T-cell (primary cell): ENCODE results near the gene SIPA1L2. TPM values are rescaled to one million over a fixed set of nuclear protein-coding genes. Genes with fewer than 3 reads are reported as not detected.

Source experiments
- ATAC-seq, 4 experiments: fragments of 200-7000 bp in 3 of 4; fragments of 150-1000 bp in 1 of 4; cut with Tn5 transposase; replicated peaks in 1 of 4; 1 replicate in 3 of 4; 2 replicates in 1 of 4; pipeline ENCODE4 v1.10.0; 2021; ENCODE audit warnings: moderate library complexity in 3 of 4, mild to moderate bottlenecking in 2 of 4, moderate number of reproducible peaks in 1 of 4
- CTCF ChIA-PET, 2 donors: fragments of 300-600 bp; sonication (Branson Sonifier 250); formaldehyde crosslinking; loops; one replicate each; lab custom pipeline; 2022; ENCODE audit warnings: antibody characterized with exemption in 2 of 2; lab: Charles Lee
- POLR2A ChIA-PET, 2 donors: fragments of 300-600 bp; sonication (Branson Sonifier 250); formaldehyde crosslinking; loops; one replicate each; lab custom pipeline; 2022; ENCODE audit warnings: antibody characterized with exemption in 2 of 2; lab: Charles Lee
- DNase-seq, 35 experiments: peaks; one replicate each; pipeline versions ENCODE4 v3.0.0 to v3.0.0-alpha.2; 2013 to 2023
- H3K27ac ChIP-seq: one replicate; pipeline ENCODE4 v1.5.1; 2013; ENCODE audit warnings: low read length
- H3K27me3 ChIP-seq, 2 experiments: replicated peaks in 1 of 2; 1 replicate in 1 of 2; 2 replicates in 1 of 2; pipeline versions ENCODE4 v1.6.1 to v1.7.0; 2013; ENCODE audit warnings: low read length in 1 of 2, mixed read lengths in 1 of 2; ENCODE audit not compliant: control insufficient read depth in 2 of 2, insufficient read depth in 2 of 2; ENCODE audit errors: extremely low read depth in 1 of 2
- H3K36me3 ChIP-seq, 2 donors: 1 replicate in 1 of 2; 2 replicates in 1 of 2; pipeline versions ENCODE4 v1.6.1 to v1.7.0; 2013; ENCODE audit warnings: low read length in 1 of 2; ENCODE audit not compliant: control insufficient read depth in 2 of 2, insufficient read depth in 1 of 2; ENCODE audit errors: extremely low read depth in 1 of 2
- H3K4me1 ChIP-seq, 2 experiments: 1 replicate in 1 of 2; 2 replicates in 1 of 2; pipeline versions ENCODE4 v1.6.1 to v1.7.0; 2013; ENCODE audit warnings: low read length in 2 of 2, mixed read lengths in 1 of 2; ENCODE audit not compliant: insufficient read depth in 2 of 2, control insufficient read depth in 1 of 2; ENCODE audit errors: extremely low read depth in 1 of 2
- H3K4me3 ChIP-seq, 2 donors: 1 replicate in 1 of 2; 2 replicates in 1 of 2; pipeline versions ENCODE4 v1.5.1 to v1.7.0; 2013; ENCODE audit warnings: mild to moderate bottlenecking in 2 of 2, low read length in 1 of 2, moderate library complexity in 1 of 2; ENCODE audit not compliant: control insufficient read depth in 1 of 2; ENCODE audit errors: extremely low read depth in 1 of 2
- H3K9me3 ChIP-seq: 2 replicates; pipeline ENCODE4 v1.7.0; 2013
- H3K27ac Mint-ChIP-seq, 2 donors: one replicate each; pipeline ENCODE4 v1.8.0; 2020 to 2021; ENCODE audit warnings: mild to moderate bottlenecking in 2 of 2, mixed read lengths in 2 of 2
- H3K27me3 Mint-ChIP-seq, 2 donors: one replicate each; pipeline ENCODE4 v1.8.0; 2021 to 2022; ENCODE audit warnings: mixed read lengths in 2 of 2
- H3K36me3 Mint-ChIP-seq: one replicate; pipeline ENCODE4 v1.8.0; 2021; ENCODE audit warnings: mixed read lengths
- H3K4me1 Mint-ChIP-seq, 3 donors: one replicate each; pipeline ENCODE4 v1.8.0; 2020 to 2022; ENCODE audit warnings: mixed read lengths in 3 of 3, mild to moderate bottlenecking in 1 of 3
- H3K4me3 Mint-ChIP-seq, 3 donors: one replicate each; pipeline ENCODE4 v1.8.0; 2020 to 2022; ENCODE audit warnings: mild to moderate bottlenecking in 3 of 3, mixed read lengths in 3 of 3, moderate library complexity in 3 of 3
- H3K9me3 Mint-ChIP-seq, 3 donors: one replicate each; pipeline ENCODE4 v1.8.0; 2020 to 2022; ENCODE audit warnings: mixed read lengths in 3 of 3
- WGBS: methylation state at CpG from one replicate; pipeline ENCODE4 v1.1.5; 2013; ENCODE audit warnings: missing lambda C conversion rate; ENCODE audit not compliant: insufficient coverage; 5-methylcytosine and 5-hydroxymethylcytosine counted together
- total RNA-seq, 35 experiments: library from RNA in 6 of 35; stranded (reverse) in 6 of 35; fragments of 120-200 nt in 1 of 35; gene quantifications; one replicate each; pipeline versions ENCODE4 v1.2.1 to v1.2.4 and lab custom pipeline; 2013 to 2026

Gene SIPA1L2
- total RNA-seq, 5 donors from 2014 or later (not counting 1 experiment from before 2014, with no cell fraction given): 0.70 to 3.3 (median 1.2) TPM

- Mint-ChIP-seq H3K27me3 (no peaks in the 10 kb centered on the region), H3K27ac (no peak overlapping the region), H3K36me3 (no peaks in the 10 kb centered on the region), H3K4me3 (no peak overlapping the region), H3K4me1 (peaks cover 6 to 15% (median 12%) of the 10 kb centered on the region in 3 donors), H3K9me3 (no peaks in the 10 kb centered on the region)
- WGBS: 100% methylated on average over 2 of the region's 6 CpGs
- ChIA-PET POLR2A (no interaction called here), CTCF (no interaction called here)
- Histone ChIP-seq H3K27me3 (no peaks in the 10 kb centered on the region), H3K27ac (no peak overlapping the region), H3K9me3 (no peaks in the 10 kb centered on the region), H3K4me1 (peaks cover 0 to 4% of the 10 kb centered on the region in 2 experiments), H3K4me3 (no peak overlapping the region), H3K36me3 (no peaks in the 10 kb centered on the region)
- DNase-seq (no peak), ATAC-seq (no peak)
Measured at GRCh38 chr1:232610192-232610901, 19.6 kb downstream of the SIPA1L2 start.

- no peaks in the 10 kb centered on the region for H3K9me3 ChIP-seq
- WGBS: no CpG with 5 or more reads among the region's 4 CpGs
- no peak overlapping the region for H3K27ac ChIP-seq
- no peaks in the 10 kb centered on the region for H3K36me3 ChIP-seq
- H3K27me3 ChIP-seq: no peaks in the 10 kb centered on the region
- no peak overlapping the region for H3K4me3 ChIP-seq
- no peaks in the 10 kb centered on the region for H3K4me1 ChIP-seq
- POLR2A ChIA-PET: no interaction called here
- Mint-ChIP-seq H3K27me3 (no peaks in the 10 kb centered on the region), H3K4me1 (peaks cover under 1 to 8% (median 6%) of the 10 kb centered on the region in 3 donors), H3K4me3 (no peak overlapping the region), H3K27ac (no peak overlapping the region), H3K9me3 (no peaks in the 10 kb centered on the region), H3K36me3 (no peaks in the 10 kb centered on the region)
- CTCF ChIA-PET: interaction anchor here in 1 of 2 donors (0.6 kb wide), 1 partner anchor 12 kb away, joined by 3 read pairs; no protein-coding TSS in a partner anchor
- ATAC-seq (no peak), DNase-seq (no peak)
Measured at GRCh38 chr1:232608427-232608826, 21.5 kb downstream of the SIPA1L2 start.

GRCh38 chr1:232602622-232603021 is 27.3 kb downstream of the SIPA1L2 start:
- Histone ChIP-seq H3K4me1 (peaks cover 3 to 14% of the 10 kb centered on the region in 2 experiments), H3K36me3 (no peaks in the 10 kb centered on the region), H3K27ac (no peak overlapping the region), H3K4me3 (no peak overlapping the region), H3K27me3 (no peaks in the 10 kb centered on the region), H3K9me3 (no peaks in the 10 kb centered on the region)
- Mint-ChIP-seq H3K36me3 (no peaks in the 10 kb centered on the region), H3K27me3 (no peaks in the 10 kb centered on the region), H3K27ac (no peak overlapping the region), H3K4me1 (peaks cover 0 to 29% (median 15%) of the 10 kb centered on the region in 3 donors), H3K4me3 (no peak overlapping the region), H3K9me3 (no peaks in the 10 kb centered on the region)
- ChIA-PET POLR2A (no interaction called here), CTCF (interaction anchor here (0.5 to 1.5 kb wide), 2 partner anchors 25 to 39 kb away, joined by 3 to 9 read pairs; no protein-coding TSS in a partner anchor)
- ATAC-seq (no peak), DNase-seq (no peak)
- WGBS: 100% methylated on average over 3 of the region's 4 CpGs

GRCh38 chr1:232600424-232601258 is 29.3 kb downstream of the SIPA1L2 start:
- no peak overlapping the region for H3K4me3 ChIP-seq
- Mint-ChIP-seq H3K36me3 (no peaks in the 10 kb centered on the region), H3K9me3 (no peaks in the 10 kb centered on the region), H3K4me1 (peaks cover 6 to 38% (median 22%) of the 10 kb centered on the region in 3 donors), H3K27me3 (no peaks in the 10 kb centered on the region), H3K4me3 (no peak overlapping the region), H3K27ac (no peak overlapping the region)
- POLR2A ChIA-PET: interaction anchor here in 1 of 2 donors (0.8 kb wide), 1 partner anchor 71 kb away, joined by 3 read pairs; no protein-coding TSS in a partner anchor
- H3K27ac ChIP-seq: peak overlapping the region; percentile 59
- peak in 2 of 4 experiments; percentile 35 to 40 for ATAC-seq
- peaks cover 3 to 21% of the 10 kb centered on the region in 2 experiments for H3K4me1 ChIP-seq
- CTCF ChIA-PET: no interaction called here
- no peaks in the 10 kb centered on the region for H3K9me3 ChIP-seq
- no peaks in the 10 kb centered on the region for H3K27me3 ChIP-seq
- H3K36me3 ChIP-seq: no peaks in the 10 kb centered on the region
- WGBS: 60% methylated on average over 4 of the region's 6 CpGs
- peak in 1 of 35 experiments; percentile 16 for DNase-seq

GRCh38 chr1:232599178-232600041 is 30.5 kb downstream of the SIPA1L2 start:
- Mint-ChIP-seq H3K9me3 (no peaks in the 10 kb centered on the region), H3K4me3 (peak overlapping the region in 1 of 3 donors; percentile 25)
- POLR2A ChIA-PET: interaction anchor here in 1 of 2 donors (0.6 kb wide), 1 partner anchor 792 kb away, joined by 4 read pairs; no protein-coding TSS in a partner anchor

More at GRCh38 chr1:232599178-232600041, 30.5 kb downstream of the SIPA1L2 start:
- Mint-ChIP-seq H3K27ac (peak overlapping the region in 1 of 2 donors; percentile 63), H3K27me3 (no peaks in the 10 kb centered on the region), H3K4me1 (peaks cover 6 to 38% (median 22%) of the 10 kb centered on the region in 3 donors), H3K36me3 (no peaks in the 10 kb centered on the region)
- DNase-seq: no peak
- no peaks in the 10 kb centered on the region for H3K36me3 ChIP-seq
- H3K27me3 ChIP-seq: no peaks in the 10 kb centered on the region
- CTCF ChIA-PET: interaction anchor here in 1 of 2 donors (0.6 to 1.8 kb wide), 3 partner anchors 21 to 812 kb away, joined by 3 to 6 read pairs (median 3); no protein-coding TSS in a partner anchor
- H3K4me1 ChIP-seq: peaks cover 3 to 21% of the 10 kb centered on the region in 2 experiments
- no peaks in the 10 kb centered on the region for H3K9me3 ChIP-seq
- WGBS: 70% methylated on average over 10 of the region's 11 CpGs
- no peak for ATAC-seq
- H3K4me3 ChIP-seq: no peak overlapping the region
- peak overlapping the region; percentile 59 for H3K27ac ChIP-seq
